Psoas muscle (tissue), 8 donors: ENCODE data around the gene MTA2. TPM values are rescaled to one million over a fixed set of nuclear protein-coding genes. Genes with fewer than 3 reads are reported as not detected.

Experiments used
- ATAC-seq, 4 donors: fragments of 200-7000 bp; cut with Tn5 transposase; one replicate each; pipeline ENCODE4 v1.9.1; 2020; ENCODE audit warnings: moderate library complexity in 3 of 4, mild to moderate bottlenecking in 2 of 4
- DNase-seq, 2 donors: peaks; one replicate each; pipeline ENCODE4 v3.0.0-alpha.2; 2020
- H3K27ac ChIP-seq: fragments of 200-600 bp; one replicate; pipeline ENCODE4 v1.8.0; 2022
- H3K27me3 ChIP-seq, 3 donors: fragments of 200-600 bp in 1 of 3; one replicate each; pipeline versions ENCODE4 v1.6.1 to v1.8.0; 2013 to 2022; ENCODE audit warnings: low read length in 2 of 3, mild to moderate bottlenecking in 2 of 3, moderate library complexity in 1 of 3; ENCODE audit not compliant: insufficient read depth in 3 of 3
- H3K36me3 ChIP-seq, 2 donors: fragments of 200-600 bp in 1 of 2; one replicate each; pipeline versions ENCODE4 v1.6.1 to v1.8.0; 2013 to 2022; ENCODE audit warnings: low read depth in 1 of 2, mild to moderate bottlenecking in 1 of 2, moderate library complexity in 1 of 2; ENCODE audit not compliant: insufficient read depth in 1 of 2
- H3K4me1 ChIP-seq: fragments of 200-600 bp; one replicate; pipeline ENCODE4 v1.8.0; 2022
- H3K4me3 ChIP-seq: fragments of 200-600 bp; one replicate; pipeline ENCODE4 v1.8.0; 2022; ENCODE audit warnings: mild to moderate bottlenecking
- H3K9me3 ChIP-seq: fragments of 200-600 bp; one replicate; pipeline ENCODE4 v1.8.0; 2022
- WGBS, 3 donors: extraction: QIAGEN DNeasy Blood & Tissue Kit; methylation state at CpG; one replicate each; pipeline versions ENCODE4 v1.1.6 to v1.1.7; 2013; 5-methylcytosine and 5-hydroxymethylcytosine counted together
- intact Hi-C, 2 donors: fragments of 100-400 bp; cut with DNase I; formaldehyde crosslinking; loops; one replicate each; pipeline versions ENCODE4 v1.11.0 to v1.14.2; 2022
- polyA plus RNA-seq, 3 donors: library from polyadenylated mRNA; stranded (reverse); fragments of 200-250 nt; gene quantifications; one replicate each; pipeline ENCODE4 v1.2.3, GENCODE V29; 2013
- total RNA-seq, 4 donors: library from RNA; stranded (reverse); fragmentation: NEBNext Ultra II Directional in 2 of 4; extraction: Animal tissue kit (Norgen Biotek cat#: 25700) in 2 of 4; gene quantifications; one replicate each; pipeline versions ENCODE4 v1.2.1 to v1.2.4, GENCODE V29; 2021 to 2023
- TF ChIP-seq, protein P1 (sequence below): fragments of 200-600 bp; IDR thresholded peaks from one replicate; pipeline ENCODE4 v1.8.0; 2022; ENCODE audit warnings: antibody characterized with exemption
- donor health status: healthy with polysubstance abuse.
- donor health status: DM: no; HTN: no; CAD: no; lungs with moderate emphysema.
- donor health status: Bipolar disorder and iron deficiency.
- donor health status: healthy.
- donor health status: DM: yes; HTN: yes; CAD: no.
- donor health status: DM: no; HTN: no; CAD: no.
- donor health status: DM: no; HTN: no; CAD: no.
- donor health status: DM: yes; HTN: yes; CAD: no.

The MTA2 gene
- total and polyA plus RNA-seq, 7 donors = 18.4 to 32.5 (median 27.1) TPM

DNA sequence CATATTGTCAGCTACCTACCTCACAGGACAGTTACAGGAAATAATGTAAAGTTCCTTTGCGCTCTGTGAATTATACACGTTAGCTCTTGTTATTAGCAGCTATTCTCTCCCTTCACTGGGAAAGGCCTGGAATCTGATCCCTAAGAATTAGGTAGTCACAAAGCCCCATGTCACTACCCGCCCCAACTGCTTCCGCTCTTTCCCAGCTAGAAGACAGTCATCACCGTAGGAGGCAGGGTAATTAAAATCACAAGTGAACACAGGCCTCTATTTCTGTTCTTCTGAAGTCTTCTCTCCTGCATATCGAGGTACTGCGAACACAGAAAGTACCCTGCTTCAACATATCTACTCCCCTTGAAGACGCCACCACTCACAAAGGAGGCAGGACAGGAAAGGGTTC is 42.5 kb downstream of the MTA2 start:
- DNase-seq = peak in 1 of 2 donors; percentile 12
- TF ChIP-seq, protein P1, sequence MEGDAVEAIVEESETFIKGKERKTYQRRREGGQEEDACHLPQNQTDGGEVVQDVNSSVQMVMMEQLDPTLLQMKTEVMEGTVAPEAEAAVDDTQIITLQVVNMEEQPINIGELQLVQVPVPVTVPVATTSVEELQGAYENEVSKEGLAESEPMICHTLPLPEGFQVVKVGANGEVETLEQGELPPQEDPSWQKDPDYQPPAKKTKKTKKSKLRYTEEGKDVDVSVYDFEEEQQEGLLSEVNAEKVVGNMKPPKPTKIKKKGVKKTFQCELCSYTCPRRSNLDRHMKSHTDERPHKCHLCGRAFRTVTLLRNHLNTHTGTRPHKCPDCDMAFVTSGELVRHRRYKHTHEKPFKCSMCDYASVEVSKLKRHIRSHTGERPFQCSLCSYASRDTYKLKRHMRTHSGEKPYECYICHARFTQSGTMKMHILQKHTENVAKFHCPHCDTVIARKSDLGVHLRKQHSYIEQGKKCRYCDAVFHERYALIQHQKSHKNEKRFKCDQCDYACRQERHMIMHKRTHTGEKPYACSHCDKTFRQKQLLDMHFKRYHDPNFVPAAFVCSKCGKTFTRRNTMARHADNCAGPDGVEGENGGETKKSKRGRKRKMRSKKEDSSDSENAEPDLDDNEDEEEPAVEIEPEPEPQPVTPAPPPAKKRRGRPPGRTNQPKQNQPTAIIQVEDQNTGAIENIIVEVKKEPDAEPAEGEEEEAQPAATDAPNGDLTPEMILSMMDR = no peak
- Histone ChIP-seq H3K4me1 (peaks cover 56% of the 10 kb centered on the region), H3K36me3 (peaks cover 5 to 62% of the 10 kb centered on the region in 2 donors), H3K4me3 (no peak overlapping the region), H3K27me3 (no peaks in the 10 kb centered on the region), H3K27ac (peak overlapping the region; percentile 99), H3K9me3 (no peaks in the 10 kb centered on the region)
- intact Hi-C loops = loop anchor here in 1 of 2 donors (5.0 kb wide), 1 partner anchor 62 kb away; no protein-coding TSS in a partner anchor
- no peak for ATAC-seq
- 60 to 79% (median 66%) methylated on average over 8 of the region's 8 CpGs for WGBS, 3 donors

DNA sequence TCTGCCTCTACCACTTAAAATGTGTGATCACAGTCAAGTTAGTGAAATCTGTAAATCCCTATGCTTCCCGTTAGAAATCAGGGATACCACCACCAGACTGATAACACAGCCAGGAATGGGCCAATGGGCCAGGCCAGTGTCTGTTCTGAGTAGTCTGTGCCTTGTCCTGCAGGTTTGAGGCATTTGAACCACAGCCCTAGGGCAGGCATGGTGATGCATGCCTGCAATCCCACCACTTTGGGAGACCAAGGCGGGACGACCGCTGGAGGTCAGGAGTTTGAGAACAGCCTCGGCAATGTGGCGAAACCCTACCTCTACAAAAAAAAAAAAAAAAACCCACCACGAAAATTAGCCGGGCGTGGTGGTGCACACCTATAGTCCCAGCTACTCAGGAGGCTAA is 43.0 kb downstream of the MTA2 start:
- Histone ChIP-seq H3K36me3 (peaks cover 5 to 57% of the 10 kb centered on the region in 2 donors), H3K9me3 (no peaks in the 10 kb centered on the region), H3K4me3 (no peak overlapping the region), H3K27me3 (no peaks in the 10 kb centered on the region), H3K27ac (peak overlapping the region; percentile 99), H3K4me1 (peaks cover 62% of the 10 kb centered on the region)
- 82 to 85% (median 82%) methylated on average over 9 of the region's 9 CpGs for WGBS, 3 donors
- TF ChIP-seq, protein P1 = no peak
- ATAC-seq (no peak), DNase-seq (peak in 1 of 2 donors; percentile 35)
- intact Hi-C loops = loop anchor here in 1 of 2 donors (5.0 kb wide), 1 partner anchor 61 kb away; no protein-coding TSS in a partner anchor

DNA sequence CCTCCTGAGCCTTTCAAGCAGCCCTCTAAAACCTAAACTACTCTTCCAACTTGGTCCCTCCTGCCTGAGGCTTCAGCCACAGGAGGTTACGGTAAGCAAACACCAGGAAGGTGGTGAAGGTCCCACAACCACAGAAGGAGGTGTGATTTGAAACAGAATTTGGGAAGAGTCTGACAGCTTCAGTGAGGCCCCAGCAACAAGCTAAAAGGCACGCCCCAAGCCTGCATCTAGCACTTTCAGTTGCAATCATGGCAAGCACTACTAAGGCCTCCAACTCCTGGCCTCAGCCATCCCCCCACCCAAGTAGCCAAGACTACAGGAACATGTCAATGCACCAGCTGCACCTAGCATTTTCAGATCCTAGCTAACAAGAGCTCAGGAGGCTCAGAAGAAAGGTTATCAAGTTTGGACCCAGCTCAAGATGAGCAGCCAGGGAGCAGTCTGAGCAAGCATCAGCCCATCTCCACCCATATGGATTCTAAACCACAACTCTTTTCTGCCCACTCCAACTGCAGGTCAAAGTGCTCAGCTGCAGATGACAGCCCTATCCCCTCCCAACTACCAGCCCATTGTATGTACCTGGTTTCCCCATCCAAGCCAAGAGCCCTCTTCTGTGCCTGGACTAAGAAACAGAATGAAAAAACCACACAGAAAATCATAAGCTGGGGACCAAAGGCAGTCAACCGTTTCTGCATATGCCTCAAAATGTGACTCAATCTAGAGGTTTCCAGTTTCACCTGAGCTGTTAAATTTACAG is 44.6 kb downstream of the MTA2 start:
- Histone ChIP-seq H3K9me3 (no peaks in the 10 kb centered on the region), H3K27me3 (no peaks in the 10 kb centered on the region), H3K4me1 (peaks cover 72% of the 10 kb centered on the region), H3K27ac (peak overlapping the region; percentile 99), H3K36me3 (peaks cover 3 to 40% of the 10 kb centered on the region in 2 donors), H3K4me3 (peak overlapping the region; percentile 41)
- DNase-seq (peak in 1 of 2 donors; percentile 33), ATAC-seq (no peak)
- WGBS, 3 donors = 44 to 51% (median 50%) methylated on average over 3 of the region's 3 CpGs
- TF ChIP-seq, protein P1 = no peak
- intact Hi-C loops = loop anchor here in 1 of 2 donors (5.0 kb wide), 1 partner anchor 60 kb away; no protein-coding TSS in a partner anchor

DNA sequence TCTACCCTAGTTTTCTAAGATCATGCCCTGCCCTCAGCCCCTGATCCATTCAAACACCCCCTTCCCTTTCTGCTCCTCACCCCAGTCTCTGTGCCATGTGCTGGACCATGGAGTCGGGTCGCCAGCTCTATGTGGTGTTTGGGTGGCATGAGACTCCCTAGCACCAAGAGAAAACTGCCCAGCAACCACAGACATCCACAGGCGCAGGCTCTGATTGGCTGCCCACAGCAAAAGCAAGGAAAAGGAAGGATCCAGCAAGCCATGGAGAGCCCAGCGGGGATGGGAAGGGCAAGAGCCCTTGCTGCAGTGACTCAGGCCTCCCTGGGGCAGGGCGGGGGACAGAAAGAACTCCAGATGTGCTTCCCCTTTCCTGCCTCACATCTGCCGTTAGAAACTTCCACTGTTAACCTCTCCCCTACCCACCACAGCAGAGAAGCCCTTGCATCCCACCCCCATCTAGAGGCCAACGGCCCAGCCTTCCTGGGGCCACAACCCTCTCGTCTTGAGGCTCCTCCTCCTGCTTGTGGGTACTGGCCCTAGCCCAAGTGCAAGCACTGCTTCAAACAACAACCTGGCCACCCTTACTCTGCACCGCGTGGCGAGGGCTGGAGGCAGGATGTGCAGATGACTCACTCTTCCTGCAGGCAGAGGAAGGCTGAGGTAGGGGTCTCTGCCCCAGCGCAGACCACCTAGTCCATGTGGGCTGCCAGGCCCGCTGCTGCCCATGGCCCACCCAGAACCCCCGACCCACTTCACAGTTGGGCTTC is 45.4 kb downstream of the MTA2 start:
- Histone ChIP-seq H3K27me3 (no peaks in the 10 kb centered on the region), H3K27ac (peak overlapping the region; percentile 99), H3K36me3 (peaks cover 3 to 33% of the 10 kb centered on the region in 2 donors), H3K4me3 (peak overlapping the region; percentile 41), H3K9me3 (no peaks in the 10 kb centered on the region), H3K4me1 (peaks cover 72% of the 10 kb centered on the region)
- ATAC-seq (peak; percentile 50 to 60 (median 56)), DNase-seq (peak; percentile 94 to 96)
- TF ChIP-seq, protein P1 = no peak
- WGBS, 3 donors = 13 to 20% (median 15%) methylated on average over 14 of the region's 14 CpGs
- intact Hi-C loops = loop anchor here in 1 of 2 donors (5.0 kb wide), 1 partner anchor 59 kb away; no protein-coding TSS in a partner anchor
